GM19193 (cell line): Measurements from ENCODE around the gene C3orf52.

ENCODE experiments used
- POLR2A ChIP-seq: IDR thresholded peaks from 4 replicates; pipeline ENCODE4 v1.6.1; 2011; ENCODE audit not compliant: insufficient read depth, insufficient read length; ENCODE audit errors: extremely low read depth

C3orf52 gene

GRCh38 chr3:112127522-112128494 lies 41.6 kb downstream of the C3orf52 start:
- no peak for TF ChIP-seq POLR2A

GRCh38 chr3:112128843-112129727 lies 42.9 kb downstream of the C3orf52 start:
- peak; percentile 30 for TF ChIP-seq POLR2A

GRCh38 chr3:112129925-112130637 lies 43.9 kb downstream of the C3orf52 start:
- TF ChIP-seq POLR2A, result no peak

GRCh38 chr3:112130638-112130993 lies 44.4 kb downstream of the C3orf52 start:
- TF ChIP-seq POLR2A, result no peak

GRCh38 chr3:112131111-112131510 lies 44.9 kb downstream of the C3orf52 start:
- no peak for TF ChIP-seq POLR2A

GRCh38 chr3:112132088-112132487 lies 45.9 kb downstream of the C3orf52 start:
- no peak for TF ChIP-seq POLR2A

- TF ChIP-seq POLR2A, result no peak
These were observed 46.4 kb downstream of the C3orf52 start for GRCh38 chr3:112132554-112132953.

GRCh38 chr3:112132975-112133448 lies 46.8 kb downstream of the C3orf52 start, which contains the start of gene GCSAM:
TSS of gene GCSAM (minus strand) at chr3:112133248. CDS start at chr3:112133120, 128 bp downstream.
- TF ChIP-seq POLR2A, result peak; percentile 76

GRCh38 chr3:112133626-112134334 lies 47.6 kb downstream of the C3orf52 start:
- no peak for TF ChIP-seq POLR2A

GRCh38 chr3:112134335-112135124 lies 48.3 kb downstream of the C3orf52 start:
- TF ChIP-seq POLR2A, result no peak

- no peak for TF ChIP-seq POLR2A
These were observed 49.9 kb downstream of the C3orf52 start for GRCh38 chr3:112136046-112136445.

- no peak for TF ChIP-seq POLR2A
These were observed 50.9 kb downstream of the C3orf52 start for GRCh38 chr3:112136959-112137693.

GRCh38 chr3:112137781-112138180 lies 51.6 kb downstream of the C3orf52 start:
- no peak for TF ChIP-seq POLR2A
